IPS-20b (cell line): ENCODE data around the gene DHX15.

Experiments
- H3K27ac ChIP-seq: one replicate; pipeline ENCODE4 v1.5.1; 2013; ENCODE audit warnings: low read length
- H3K27me3 ChIP-seq: 2 replicates; pipeline ENCODE4 v1.6.1; 2013; ENCODE audit warnings: mild to moderate bottlenecking, low read length, inconsistent platforms; ENCODE audit not compliant: insufficient read depth
- H3K36me3 ChIP-seq: 2 replicates; pipeline ENCODE4 v1.6.1; 2013; ENCODE audit warnings: low read depth, mild to moderate bottlenecking, inconsistent platforms, low read length, moderate library complexity; ENCODE audit not compliant: insufficient read depth
- H3K4me1 ChIP-seq: 2 replicates; pipeline ENCODE4 v1.6.1; 2013; ENCODE audit warnings: mild to moderate bottlenecking, control low read depth, inconsistent platforms, low read length, moderate library complexity; ENCODE audit not compliant: insufficient read depth
- H3K4me3 ChIP-seq: 2 replicates; pipeline ENCODE4 v1.5.1; 2013; ENCODE audit warnings: mild to moderate bottlenecking, low read length, inconsistent platforms
- H3K9ac ChIP-seq: 2 replicates; pipeline ENCODE4 v1.6.1; 2013; ENCODE audit warnings: low read depth, mild to moderate bottlenecking, inconsistent platforms, low read length, moderate library complexity
- H3K9me3 ChIP-seq: 2 replicates; pipeline ENCODE4 v1.6.1; 2013; ENCODE audit warnings: mild to moderate bottlenecking, low read depth, low read length, inconsistent platforms; ENCODE audit not compliant: insufficient read depth

DHX15 gene

GRCh38 chr4:24559889-24560288, 24.5 kb downstream of the DHX15 start:
- no peaks in the 10 kb centered on the region for H3K9me3 ChIP-seq
- no peak overlapping the region for H3K9ac ChIP-seq
- no peaks in the 10 kb centered on the region for H3K27me3 ChIP-seq
- peaks cover 20% of the 10 kb centered on the region for H3K4me1 ChIP-seq
- peaks cover 90% of the 10 kb centered on the region for H3K36me3 ChIP-seq
- H3K27ac ChIP-seq = no peak overlapping the region
- no peak overlapping the region for H3K4me3 ChIP-seq

DNA sequence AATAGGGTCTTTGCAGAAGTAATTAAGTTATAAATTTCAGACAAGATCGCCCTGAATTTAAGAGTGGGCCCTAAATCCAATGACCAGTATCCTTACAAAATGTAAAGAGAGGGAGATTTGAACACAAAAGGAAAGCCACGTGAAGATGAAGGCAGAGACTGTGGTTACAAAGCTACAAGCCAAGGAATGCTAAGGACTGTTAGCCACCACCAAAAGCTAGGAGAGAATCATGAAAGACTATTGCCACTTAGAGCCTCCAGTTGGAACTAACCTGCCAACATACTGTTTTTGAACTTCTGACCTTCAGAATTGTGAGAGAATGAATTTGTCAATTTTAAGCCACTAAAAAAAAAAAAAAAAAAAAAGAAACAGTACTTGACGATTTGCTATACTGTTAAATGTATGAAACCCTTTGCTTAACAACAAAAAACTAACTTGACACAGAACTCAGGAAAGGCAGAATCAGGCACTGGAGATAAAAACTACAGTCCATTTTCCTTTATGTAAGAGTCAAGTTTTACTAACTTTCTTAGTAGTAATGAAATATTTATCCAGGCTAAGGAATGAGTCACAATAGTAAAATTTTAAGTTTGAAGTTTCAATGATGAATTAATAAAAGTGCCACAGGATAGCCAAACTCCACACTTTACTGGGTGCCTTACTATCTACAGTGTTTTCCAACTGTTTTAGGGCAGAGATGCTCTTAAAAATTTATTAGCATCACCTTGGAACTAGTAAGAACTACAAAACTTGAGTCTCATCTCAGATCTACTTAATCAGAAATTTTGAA, 25.1 kb downstream of the DHX15 start:
- Histone ChIP-seq H3K9ac (no peak overlapping the region), H3K36me3 (peaks cover 90% of the 10 kb centered on the region), H3K27ac (no peak overlapping the region), H3K4me1 (peaks cover 20% of the 10 kb centered on the region), H3K27me3 (no peaks in the 10 kb centered on the region), H3K9me3 (no peaks in the 10 kb centered on the region), H3K4me3 (no peak overlapping the region)

DNA sequence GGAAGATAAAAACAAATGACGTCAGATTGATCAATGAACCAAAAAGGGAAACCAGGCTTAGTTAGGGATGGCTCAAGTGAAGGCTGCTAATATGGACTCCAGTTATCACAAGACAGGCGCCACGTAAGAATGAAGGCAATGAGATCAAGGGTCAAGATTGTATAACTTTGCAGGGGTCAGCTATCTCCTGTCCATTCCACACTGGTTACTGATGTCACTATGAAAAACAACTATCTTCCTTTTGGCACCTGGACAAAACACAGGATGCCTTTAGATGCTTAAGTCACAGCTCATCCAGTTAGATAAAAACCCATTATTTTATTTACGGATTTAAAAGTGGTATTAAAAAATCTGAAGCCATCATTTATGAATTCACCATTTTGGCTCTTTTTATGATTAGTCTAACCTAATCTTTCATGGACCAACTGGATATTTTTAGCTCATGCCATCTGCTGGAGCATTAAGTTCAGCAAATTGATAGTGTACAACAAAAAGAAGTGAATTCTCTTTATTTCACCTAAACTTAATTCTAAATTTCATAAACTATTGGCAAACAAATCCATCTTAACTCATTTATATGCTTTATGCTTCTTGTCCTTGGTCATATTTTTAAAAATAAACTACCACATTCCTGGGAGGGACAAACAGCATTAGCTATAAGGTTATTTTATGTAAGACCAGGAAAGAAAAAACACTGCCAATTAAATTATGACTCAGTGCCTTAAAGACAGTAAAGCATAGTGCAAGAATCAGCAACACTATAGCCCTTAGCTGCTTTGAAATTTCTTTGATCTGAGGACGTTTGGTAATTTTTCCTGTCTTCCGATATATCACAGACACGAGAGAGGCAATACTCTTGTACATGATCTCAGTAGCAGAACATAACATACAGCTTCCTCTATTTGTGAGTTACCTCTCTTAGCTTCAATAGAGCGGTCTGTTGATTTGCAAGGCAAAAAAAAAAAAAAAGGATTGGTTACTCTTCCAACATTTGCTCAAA, 27.0 kb downstream of the DHX15 start:
- H3K4me1 ChIP-seq = peaks cover 26% of the 10 kb centered on the region
- no peaks in the 10 kb centered on the region for H3K27me3 ChIP-seq
- no peaks in the 10 kb centered on the region for H3K9me3 ChIP-seq
- H3K4me3 ChIP-seq = no peak overlapping the region
- H3K27ac ChIP-seq = no peak overlapping the region
- H3K36me3 ChIP-seq = peaks cover 89% of the 10 kb centered on the region
- peak overlapping the region; percentile 35; the same call in 1 of the 2 replicates for H3K9ac ChIP-seq

DNA sequence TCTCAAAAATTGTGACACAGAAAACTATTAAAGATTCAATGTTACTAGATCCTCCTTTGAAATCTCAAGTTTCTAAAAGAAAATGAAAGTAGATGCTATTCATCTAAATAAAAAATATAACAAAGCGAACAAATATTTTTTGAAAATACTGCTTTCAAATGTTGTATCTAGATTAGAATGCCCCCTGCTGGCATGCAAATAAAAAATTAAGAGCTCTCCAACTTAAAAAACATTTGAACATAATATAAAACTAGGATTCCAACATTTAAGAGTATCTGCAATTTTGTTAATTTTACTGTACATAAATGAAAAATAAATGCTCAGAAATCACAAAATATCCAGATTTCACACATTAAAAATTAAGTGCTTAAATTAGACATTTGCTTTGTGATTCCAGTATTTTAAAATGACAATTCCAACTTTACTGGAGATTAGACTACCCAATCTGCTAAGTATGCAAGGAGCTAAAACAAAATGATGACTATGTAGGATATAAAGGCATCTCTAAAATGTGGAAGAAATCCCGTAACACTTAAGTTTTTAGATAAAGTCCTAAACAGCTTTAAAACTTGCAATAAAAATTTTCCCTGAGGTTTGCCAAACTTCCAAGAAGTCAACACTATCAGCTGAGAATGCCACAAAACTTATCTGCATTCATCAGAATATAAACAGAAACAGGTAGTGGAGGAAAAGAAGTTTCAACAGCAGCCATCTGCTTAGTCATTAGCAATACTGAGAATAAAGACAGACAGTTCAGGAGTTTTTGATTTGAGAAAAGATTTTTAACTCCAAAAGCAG, 32.7 kb downstream of the DHX15 start:
- Histone ChIP-seq H3K36me3 (peaks cover 88% of the 10 kb centered on the region), H3K4me3 (no peak overlapping the region), H3K4me1 (peaks cover 25% of the 10 kb centered on the region), H3K9me3 (no peaks in the 10 kb centered on the region), H3K27ac (no peak overlapping the region), H3K9ac (no peak overlapping the region), H3K27me3 (no peaks in the 10 kb centered on the region)

DNA sequence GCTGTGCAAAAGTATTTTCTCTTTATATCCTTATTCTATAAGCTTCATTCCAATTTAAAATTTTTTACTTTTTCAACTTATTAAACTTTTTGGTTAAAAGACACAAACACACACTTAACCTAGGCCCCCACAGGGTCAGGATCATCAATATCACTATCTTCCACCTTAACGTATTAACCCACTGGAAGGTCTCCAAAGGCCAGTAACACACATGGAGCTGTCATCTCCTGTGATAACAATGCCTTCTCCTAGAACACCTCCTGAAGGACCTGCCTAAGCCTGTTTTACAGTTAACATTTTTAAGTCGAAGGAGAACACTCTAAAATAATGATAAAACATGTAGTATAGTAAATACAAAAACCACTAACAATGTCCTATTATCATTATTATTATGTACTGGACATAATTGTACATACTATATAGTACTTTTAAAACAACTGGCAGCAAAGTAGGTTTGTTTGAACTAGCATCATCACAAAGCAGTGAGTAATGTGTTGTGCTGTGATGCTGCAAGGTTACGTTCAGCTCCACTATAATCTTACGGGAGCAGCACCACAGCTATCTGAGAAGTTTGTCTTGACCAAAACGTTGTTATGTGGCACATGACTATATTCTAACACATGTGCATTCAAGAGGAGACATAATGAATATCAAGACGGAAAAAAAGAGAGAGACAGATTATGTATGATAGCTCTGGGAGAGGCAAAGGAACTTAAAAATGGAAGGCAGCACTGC, 33.7 kb downstream of the DHX15 start:
- no peaks in the 10 kb centered on the region for H3K27me3 ChIP-seq
- H3K4me3 ChIP-seq = no peak overlapping the region
- H3K9me3 ChIP-seq = no peaks in the 10 kb centered on the region
- peaks cover 87% of the 10 kb centered on the region for H3K36me3 ChIP-seq
- H3K27ac ChIP-seq = no peak overlapping the region
- no peak overlapping the region for H3K9ac ChIP-seq
- H3K4me1 ChIP-seq = peaks cover 34% of the 10 kb centered on the region

- H3K9ac ChIP-seq = no peak overlapping the region
- H3K27ac ChIP-seq = no peak overlapping the region
- peaks cover 48% of the 10 kb centered on the region for H3K4me1 ChIP-seq
- no peaks in the 10 kb centered on the region for H3K9me3 ChIP-seq
- H3K4me3 ChIP-seq = no peak overlapping the region
- no peaks in the 10 kb centered on the region for H3K27me3 ChIP-seq
- peaks cover 90% of the 10 kb centered on the region for H3K36me3 ChIP-seq
These were observed 36.4 kb downstream of the DHX15 start for GRCh38 chr4:24547979-24548378.

DNA sequence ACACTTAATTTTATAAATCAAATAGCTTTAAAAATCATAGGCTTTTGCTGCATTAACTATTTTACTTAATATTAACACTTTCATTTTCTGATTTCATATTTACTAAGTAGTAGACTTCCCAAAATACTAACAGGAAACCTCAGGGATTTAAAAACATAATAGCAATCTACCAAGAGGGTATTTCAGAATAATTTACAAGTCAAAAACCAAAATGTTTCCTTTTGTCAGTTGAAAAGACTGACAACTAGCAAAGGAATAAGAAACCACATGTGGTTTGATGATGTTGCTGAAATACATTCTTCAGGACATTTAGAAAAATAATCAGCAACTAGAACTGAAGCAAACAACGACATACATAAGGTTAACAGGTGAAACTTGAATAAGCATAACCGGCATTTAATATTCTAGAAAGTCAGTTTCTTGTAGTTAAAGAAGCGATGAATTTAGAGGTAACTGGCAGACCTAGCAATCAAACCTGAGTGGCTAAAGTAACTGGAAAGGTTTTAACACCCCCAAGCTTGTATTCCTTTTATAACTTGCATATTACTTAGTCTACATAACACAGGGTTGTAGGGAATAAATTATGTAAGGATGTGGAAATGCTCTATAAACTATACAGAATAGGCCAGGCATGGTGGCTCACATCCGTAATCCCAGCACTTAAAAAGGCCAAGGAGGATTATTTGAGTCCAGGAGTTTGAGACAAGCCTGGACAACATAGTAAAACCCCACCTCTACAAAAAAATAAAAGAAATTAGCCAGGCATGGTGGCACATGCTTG, 40.0 kb downstream of the DHX15 start:
- no peak overlapping the region for H3K27ac ChIP-seq
- H3K27me3 ChIP-seq = no peaks in the 10 kb centered on the region
- H3K4me3 ChIP-seq = peak overlapping the region; percentile 50; the same call in 1 of the 2 replicates
- no peaks in the 10 kb centered on the region for H3K9me3 ChIP-seq
- 0 out of 2 replicates have a peak overlapping the region, but pooled peaks have one; percentile 15 for H3K9ac ChIP-seq
- peaks cover 29% of the 10 kb centered on the region for H3K4me1 ChIP-seq
- H3K36me3 ChIP-seq = peaks cover 96% of the 10 kb centered on the region

DNA sequence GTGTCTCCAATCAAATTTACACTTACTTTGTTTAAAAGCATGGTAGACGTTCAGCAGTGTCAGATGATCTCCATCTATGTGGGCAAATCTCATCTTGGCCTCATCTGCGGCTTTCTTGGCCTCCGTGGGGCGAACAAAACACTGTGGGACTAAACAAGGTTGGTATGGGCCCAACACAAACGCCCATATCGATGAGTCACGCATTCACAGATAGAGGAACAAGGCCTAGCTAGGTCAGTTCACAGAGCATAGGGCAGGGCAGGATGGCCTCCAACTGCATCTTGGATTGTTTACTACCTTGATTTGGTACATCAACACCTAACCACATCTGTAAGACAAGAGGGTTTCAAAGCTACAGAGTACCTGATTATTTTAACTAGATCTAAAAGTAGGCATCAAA, 47.3 kb downstream of the DHX15 start:
- Histone ChIP-seq H3K27ac (no peak overlapping the region), H3K4me1 (no peaks in the 10 kb centered on the region), H3K27me3 (no peaks in the 10 kb centered on the region), H3K36me3 (peaks cover 100% of the 10 kb centered on the region), H3K9me3 (no peaks in the 10 kb centered on the region), H3K4me3 (no peak overlapping the region), H3K9ac (no peak overlapping the region)

DNA sequence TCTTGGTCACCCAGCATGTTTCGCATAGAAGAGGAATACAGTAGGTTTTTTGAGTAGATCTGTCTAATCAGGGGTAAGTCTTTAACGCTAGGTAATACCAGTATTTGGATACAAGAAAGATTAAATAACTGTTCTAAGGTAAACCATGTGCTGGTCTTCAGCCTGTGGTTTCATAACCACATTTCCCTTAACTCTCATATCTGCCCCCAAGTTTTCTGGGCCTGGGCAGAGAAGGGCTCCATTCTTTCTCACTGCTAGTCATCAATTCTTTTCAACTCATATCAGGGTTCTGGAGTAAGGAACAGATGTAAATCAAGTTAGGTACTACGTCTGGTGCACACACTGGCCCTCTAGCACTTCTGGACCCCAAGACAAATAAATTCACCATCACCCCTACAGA, 49.0 kb downstream of the DHX15 start:
- Histone ChIP-seq H3K27me3 (no peaks in the 10 kb centered on the region), H3K4me3 (no peak overlapping the region), H3K9me3 (no peaks in the 10 kb centered on the region), H3K4me1 (no peaks in the 10 kb centered on the region), H3K9ac (no peak overlapping the region), H3K36me3 (peaks cover 98% of the 10 kb centered on the region), H3K27ac (no peak overlapping the region)

DNA sequence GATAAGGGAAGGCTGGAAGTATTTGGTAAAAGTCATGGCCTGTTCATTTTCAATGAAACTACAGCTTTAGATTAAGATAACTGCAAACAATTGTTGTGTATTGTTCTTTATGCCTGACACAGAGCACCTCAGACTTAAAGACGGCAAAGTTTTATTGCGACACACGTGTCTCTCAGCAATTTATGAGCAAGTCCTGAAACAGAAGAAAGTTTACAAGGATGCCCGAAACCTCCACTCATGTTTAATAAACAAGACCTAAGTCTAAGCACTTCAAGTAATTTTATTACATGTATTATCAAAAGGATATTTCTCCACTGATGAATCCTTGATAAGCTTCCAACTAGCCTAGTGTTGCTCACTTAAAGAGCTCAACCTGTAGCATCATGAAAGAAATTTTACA, 51.0 kb downstream of the DHX15 start:
- H3K36me3 ChIP-seq = peaks cover 97% of the 10 kb centered on the region
- H3K4me3 ChIP-seq = no peak overlapping the region
- H3K27me3 ChIP-seq = no peaks in the 10 kb centered on the region
- no peak overlapping the region for H3K27ac ChIP-seq
- no peaks in the 10 kb centered on the region for H3K4me1 ChIP-seq
- H3K9ac ChIP-seq = no peak overlapping the region
- no peaks in the 10 kb centered on the region for H3K9me3 ChIP-seq
